Calu3 (cell line): ENCODE data around the gene CROCC. TPM values are rescaled to one million over a fixed set of nuclear protein-coding genes. Genes with fewer than 3 reads are reported as not detected.

Experiments used
- BruUV-seq: library from RNA; stranded (reverse); fragments of 400-500 nt; replicated peaks from 2 replicates; lab custom pipeline; 2021; lab: Mats Ljungman, UMichigan
- CTCF ChIA-PET: fragments of 300-600 bp; sonication (Branson Sonifier 250); formaldehyde crosslinking; loops from one replicate; lab custom pipeline; 2022; ENCODE audit warnings: antibody characterized with exemption; lab: Charles Lee
- DNase-seq: peaks from one replicate; pipeline ENCODE4 v3.0.0; 2022
- H3K27ac Mint-ChIP-seq: one replicate; pipeline ENCODE4 v1.8.0; 2022; ENCODE audit warnings: mixed read lengths; ENCODE audit not compliant: unreplicated experiment
- H3K27me3 Mint-ChIP-seq: one replicate; pipeline ENCODE4 v1.8.0; 2022; ENCODE audit warnings: mixed read lengths; ENCODE audit not compliant: unreplicated experiment
- H3K36me3 Mint-ChIP-seq: one replicate; pipeline ENCODE4 v1.8.0; 2022; ENCODE audit warnings: mild to moderate bottlenecking, moderate library complexity, mixed read lengths; ENCODE audit not compliant: insufficient read depth, unreplicated experiment
- H3K4me1 Mint-ChIP-seq: one replicate; pipeline ENCODE4 v1.8.0; 2022; ENCODE audit warnings: mild to moderate bottlenecking, low read depth, mixed read lengths; ENCODE audit not compliant: unreplicated experiment
- H3K4me3 Mint-ChIP-seq: one replicate; pipeline ENCODE4 v1.8.0; 2022; ENCODE audit warnings: mild to moderate bottlenecking, low read depth, moderate library complexity, mixed read lengths; ENCODE audit not compliant: unreplicated experiment
- H3K9me3 Mint-ChIP-seq: one replicate; pipeline ENCODE4 v1.8.0; 2022; ENCODE audit warnings: low read depth, mixed read lengths; ENCODE audit not compliant: unreplicated experiment
- intact Hi-C: fragments of 100-400 bp; cut with micrococcal nuclease; formaldehyde crosslinking; loops from one replicate; pipeline ENCODE4 v1.10.0; 2022; ENCODE audit not compliant: unreplicated experiment
- total RNA-seq: library from RNA; stranded (reverse); gene quantifications from 2 replicates; pipeline ENCODE4 v1.2.3, GENCODE V29; 2022
- TF ChIP-seq, protein P1 (sequence below): fragments of 200-600 bp; IDR thresholded peaks from one replicate; pipeline ENCODE4 v1.8.0; 2022; ENCODE audit warnings: antibody characterized with exemption; ENCODE audit not compliant: unreplicated experiment

CROCC gene
- total RNA-seq, 1 experiment from 2014 or later: 12.0 TPM

DNA sequence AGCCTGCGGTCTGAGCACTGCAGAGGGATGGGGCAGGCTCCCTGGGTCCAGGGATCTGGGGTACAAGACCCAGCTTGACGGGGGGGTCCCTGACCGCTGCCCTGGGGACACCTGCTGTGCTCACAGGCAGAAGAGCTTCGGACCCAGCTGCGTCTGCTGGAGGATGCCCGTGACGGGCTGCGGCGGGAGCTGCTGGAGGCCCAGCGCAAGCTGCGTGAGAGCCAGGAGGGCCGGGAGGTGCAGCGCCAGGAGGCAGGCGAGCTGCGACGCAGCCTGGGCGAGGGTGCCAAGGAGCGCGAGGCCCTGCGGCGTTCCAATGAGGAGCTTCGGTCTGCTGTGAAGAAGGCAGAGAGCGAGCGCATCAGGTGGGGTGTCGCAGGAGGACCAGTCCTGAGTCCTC lies 33.5 kb downstream of the CROCC start:
- intact Hi-C loops: no loop called here
- Mint-ChIP-seq H3K27me3 (no peaks in the 10 kb centered on the region), H3K4me1 (no peaks in the 10 kb centered on the region), H3K9me3 (no peaks in the 10 kb centered on the region), H3K36me3 (no peaks in the 10 kb centered on the region), H3K4me3 (no peak overlapping the region), H3K27ac (no peak overlapping the region)
- no peak for DNase-seq
- BruUV-seq: no TSS peak
- CTCF ChIA-PET: no interaction called here
- TF ChIP-seq, protein P1, sequence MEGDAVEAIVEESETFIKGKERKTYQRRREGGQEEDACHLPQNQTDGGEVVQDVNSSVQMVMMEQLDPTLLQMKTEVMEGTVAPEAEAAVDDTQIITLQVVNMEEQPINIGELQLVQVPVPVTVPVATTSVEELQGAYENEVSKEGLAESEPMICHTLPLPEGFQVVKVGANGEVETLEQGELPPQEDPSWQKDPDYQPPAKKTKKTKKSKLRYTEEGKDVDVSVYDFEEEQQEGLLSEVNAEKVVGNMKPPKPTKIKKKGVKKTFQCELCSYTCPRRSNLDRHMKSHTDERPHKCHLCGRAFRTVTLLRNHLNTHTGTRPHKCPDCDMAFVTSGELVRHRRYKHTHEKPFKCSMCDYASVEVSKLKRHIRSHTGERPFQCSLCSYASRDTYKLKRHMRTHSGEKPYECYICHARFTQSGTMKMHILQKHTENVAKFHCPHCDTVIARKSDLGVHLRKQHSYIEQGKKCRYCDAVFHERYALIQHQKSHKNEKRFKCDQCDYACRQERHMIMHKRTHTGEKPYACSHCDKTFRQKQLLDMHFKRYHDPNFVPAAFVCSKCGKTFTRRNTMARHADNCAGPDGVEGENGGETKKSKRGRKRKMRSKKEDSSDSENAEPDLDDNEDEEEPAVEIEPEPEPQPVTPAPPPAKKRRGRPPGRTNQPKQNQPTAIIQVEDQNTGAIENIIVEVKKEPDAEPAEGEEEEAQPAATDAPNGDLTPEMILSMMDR: no peak

DNA sequence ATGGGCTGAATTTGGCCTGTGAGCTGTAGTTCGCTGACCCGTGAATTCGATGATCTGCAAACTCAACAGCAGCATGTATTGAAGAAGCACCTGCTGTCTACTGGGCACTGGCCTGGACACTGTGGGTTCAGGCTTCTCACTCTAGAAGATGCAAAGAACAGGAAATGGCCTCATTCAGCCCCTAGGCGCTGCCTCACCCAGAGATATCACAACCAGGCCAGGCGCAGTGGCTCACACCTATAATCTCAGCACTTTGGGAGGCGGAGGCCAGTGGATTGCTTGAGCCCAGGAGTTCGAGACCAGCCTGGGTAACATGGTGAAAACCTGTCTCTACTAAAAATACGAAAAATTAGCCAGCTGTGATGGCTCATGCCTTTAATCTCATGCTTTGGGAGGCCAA lies 35.0 kb downstream of the CROCC start:
- TF ChIP-seq, protein P1: no peak
- CTCF ChIA-PET: no interaction called here
- Mint-ChIP-seq H3K4me1 (no peaks in the 10 kb centered on the region), H3K9me3 (no peaks in the 10 kb centered on the region), H3K36me3 (no peaks in the 10 kb centered on the region), H3K4me3 (no peak overlapping the region), H3K27me3 (no peaks in the 10 kb centered on the region), H3K27ac (no peak overlapping the region)
- no peak for DNase-seq
- intact Hi-C loops: no loop called here
- BruUV-seq: no TSS peak

DNA sequence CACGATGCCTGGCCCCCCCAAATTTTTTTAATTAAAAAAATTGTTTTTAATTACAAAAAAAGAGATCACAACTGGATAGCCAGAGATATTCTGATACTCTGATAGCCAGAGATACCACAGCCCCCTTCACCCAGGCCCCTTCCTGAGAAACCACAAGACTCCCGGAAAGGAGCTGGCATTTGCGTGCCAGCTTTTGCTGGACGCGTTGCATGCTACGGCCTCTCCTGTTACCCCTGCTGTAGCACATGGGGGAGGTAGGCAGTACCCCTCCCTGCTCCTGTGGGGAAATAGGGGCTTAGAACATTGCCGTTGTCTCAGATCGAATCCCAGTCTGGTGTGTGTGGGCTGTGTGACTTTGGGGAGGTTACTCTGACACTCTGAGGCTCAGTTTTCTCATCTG lies 36.0 kb downstream of the CROCC start:
- H3K36me3 Mint-ChIP-seq: no peaks in the 10 kb centered on the region
- CTCF ChIA-PET: no interaction called here
- H3K27me3 Mint-ChIP-seq: no peaks in the 10 kb centered on the region
- TF ChIP-seq, protein P1: no peak
- H3K9me3 Mint-ChIP-seq: no peaks in the 10 kb centered on the region
- intact Hi-C loops: no loop called here
- no TSS peak for BruUV-seq
- no peak for DNase-seq
- no peaks in the 10 kb centered on the region for H3K4me1 Mint-ChIP-seq
- H3K27ac Mint-ChIP-seq: no peak overlapping the region
- no peak overlapping the region for H3K4me3 Mint-ChIP-seq

DNA sequence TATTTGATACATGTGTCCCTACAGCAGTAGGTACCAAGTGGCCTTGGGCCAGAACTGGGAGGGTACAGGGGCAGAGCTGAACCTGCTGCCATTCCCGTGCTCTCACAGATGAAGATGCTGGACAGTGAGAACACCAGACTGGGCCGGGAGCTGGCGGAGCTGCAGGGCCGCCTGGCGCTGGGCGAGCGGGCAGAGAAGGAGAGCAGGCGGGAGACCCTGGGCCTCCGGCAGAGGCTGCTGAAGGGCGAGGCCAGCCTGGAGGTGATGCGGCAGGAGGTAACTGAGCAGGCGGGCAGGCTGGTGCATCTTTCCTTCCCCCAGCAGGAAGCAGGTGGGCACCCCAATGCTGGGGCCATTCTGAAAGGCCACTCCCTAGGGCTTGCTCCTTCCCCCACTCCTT lies 36.7 kb downstream of the CROCC start:
- H3K4me1 Mint-ChIP-seq: no peaks in the 10 kb centered on the region
- H3K36me3 Mint-ChIP-seq: no peaks in the 10 kb centered on the region
- DNase-seq: no peak
- no peaks in the 10 kb centered on the region for H3K9me3 Mint-ChIP-seq
- no peak overlapping the region for H3K27ac Mint-ChIP-seq
- intact Hi-C loops: no loop called here
- CTCF ChIA-PET: no interaction called here
- TF ChIP-seq, protein P1: no peak
- H3K4me3 Mint-ChIP-seq: no peak overlapping the region
- no peaks in the 10 kb centered on the region for H3K27me3 Mint-ChIP-seq
- no TSS peak for BruUV-seq
